Loucy (cell line): Measurements from ENCODE around the gene CRYAA.

Source experiments
- EZH2phosphoT487 ChIP-seq: fragments of 200-600 bp; IDR thresholded peaks from 2 replicates; pipeline ENCODE4 v1.6.1; 2018; ENCODE audit warnings: antibody characterized with exemption, mild to moderate bottlenecking, moderate library complexity, borderline replicate concordance
- TF ChIP-seq, protein P1 (sequence below): fragments of 200-600 bp; sonication (generic); conservative IDR thresholded peaks from 2 replicates; pipeline ENCODE4 v1.5.1; 2014; ENCODE audit warnings: mild to moderate bottlenecking, antibody characterized with exemption, low read length

DNA sequence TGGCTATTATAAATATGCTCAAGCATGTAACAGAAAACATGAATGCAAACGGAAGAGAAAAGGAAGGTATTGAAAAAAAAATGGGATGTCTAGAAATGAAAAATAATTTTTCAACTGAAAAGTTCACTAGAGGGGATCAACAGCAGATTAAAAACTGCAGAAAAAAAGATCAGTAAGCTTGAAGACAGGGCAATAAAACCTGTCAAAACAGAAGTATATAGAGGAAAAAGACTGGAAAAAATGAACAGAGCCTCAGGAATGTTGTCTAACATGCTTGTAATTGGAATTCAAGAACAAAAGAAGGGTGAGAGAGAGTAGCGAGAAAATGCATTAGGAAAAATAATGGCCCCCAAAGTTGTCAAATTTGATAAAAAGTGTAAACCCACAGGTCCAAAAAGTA lies 29.6 kb downstream of the CRYAA start:
- TF ChIP-seq, protein P1, sequence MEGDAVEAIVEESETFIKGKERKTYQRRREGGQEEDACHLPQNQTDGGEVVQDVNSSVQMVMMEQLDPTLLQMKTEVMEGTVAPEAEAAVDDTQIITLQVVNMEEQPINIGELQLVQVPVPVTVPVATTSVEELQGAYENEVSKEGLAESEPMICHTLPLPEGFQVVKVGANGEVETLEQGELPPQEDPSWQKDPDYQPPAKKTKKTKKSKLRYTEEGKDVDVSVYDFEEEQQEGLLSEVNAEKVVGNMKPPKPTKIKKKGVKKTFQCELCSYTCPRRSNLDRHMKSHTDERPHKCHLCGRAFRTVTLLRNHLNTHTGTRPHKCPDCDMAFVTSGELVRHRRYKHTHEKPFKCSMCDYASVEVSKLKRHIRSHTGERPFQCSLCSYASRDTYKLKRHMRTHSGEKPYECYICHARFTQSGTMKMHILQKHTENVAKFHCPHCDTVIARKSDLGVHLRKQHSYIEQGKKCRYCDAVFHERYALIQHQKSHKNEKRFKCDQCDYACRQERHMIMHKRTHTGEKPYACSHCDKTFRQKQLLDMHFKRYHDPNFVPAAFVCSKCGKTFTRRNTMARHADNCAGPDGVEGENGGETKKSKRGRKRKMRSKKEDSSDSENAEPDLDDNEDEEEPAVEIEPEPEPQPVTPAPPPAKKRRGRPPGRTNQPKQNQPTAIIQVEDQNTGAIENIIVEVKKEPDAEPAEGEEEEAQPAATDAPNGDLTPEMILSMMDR, result no peak
- no peak for TF ChIP-seq EZH2phosphoT487
